SH-SY5Y (cell line): ENCODE measurements around the gene YWHAQ.

ENCODE experiments used
- GATA2 ChIP-seq: IDR thresholded peaks from 2 replicates; pipeline ENCODE4 v1.6.1; 2011; ENCODE audit warnings: mild to moderate bottlenecking, low read depth, low read length
- GATA3 ChIP-seq: IDR thresholded peaks from 2 replicates; pipeline ENCODE4 v1.6.1; 2011; ENCODE audit warnings: low read depth, mild to moderate bottlenecking, low read length, moderate library complexity

- TF ChIP-seq GATA2 = no peak
- no peak for TF ChIP-seq GATA3
These were observed 57.0 kb downstream of the YWHAQ start for GRCh38 chr2:9573840-9574239.
